Lower lobe of right lung (tissue), 2 donors: Measurements from ENCODE around the gene SLC9A9. TPM values are rescaled to one million over a fixed set of nuclear protein-coding genes. Genes with fewer than 3 reads are reported as not detected.

Experiments used
- ATAC-seq, 2 donors: fragments of 200-7000 bp; cut with Tn5 transposase; one replicate each; pipeline ENCODE4 v1.9.1; 2020 to 2022; ENCODE audit warnings: mild to moderate bottlenecking in 2 of 2, moderate library complexity in 2 of 2
- DNase-seq: peaks from one replicate; pipeline ENCODE4 v3.0.0-alpha.2; 2020
- H3K27ac ChIP-seq: fragments of 200-600 bp; one replicate; pipeline ENCODE4 v1.8.0; 2022
- H3K27me3 ChIP-seq: fragments of 200-600 bp; one replicate; pipeline ENCODE4 v1.8.0; 2022; ENCODE audit warnings: low read depth
- H3K36me3 ChIP-seq: fragments of 200-600 bp; one replicate; pipeline ENCODE4 v1.8.0; 2022; ENCODE audit warnings: mild to moderate bottlenecking
- H3K4me1 ChIP-seq: fragments of 200-600 bp; one replicate; pipeline ENCODE4 v1.8.0; 2022
- H3K4me3 ChIP-seq: fragments of 200-600 bp; one replicate; pipeline ENCODE4 v1.8.0; 2022; ENCODE audit warnings: mild to moderate bottlenecking
- H3K9me3 ChIP-seq: fragments of 200-600 bp; one replicate; pipeline ENCODE4 v1.8.0; 2022
- CTCF ChIP-seq: fragments of 200-600 bp; IDR thresholded peaks from one replicate; pipeline ENCODE4 v1.8.0; 2022; ENCODE audit warnings: antibody characterized with exemption, mild to moderate bottlenecking
- intact Hi-C: fragments of 100-400 bp; cut with DNase I; formaldehyde crosslinking; loops from one replicate; pipeline ENCODE4 v1.11.0; 2022
- total RNA-seq: library from RNA; stranded (reverse); fragmentation: NEBNext Ultra II Directional; extraction: Animal tissue kit (Norgen Biotek cat#: 25700); gene quantifications from one replicate; pipeline ENCODE4 v1.2.1, GENCODE V29; 2021
- donor health status: DM: no; HTN: yes; CAD: no; lungs with severe emphysema.

The SLC9A9 gene
- total RNA-seq, 1 donor from 2014 or later, result 15.6 TPM

GRCh38 chr3:143840636-143841035 is 7.6 kb downstream of the SLC9A9 start:
- no peak overlapping the region for H3K4me3 ChIP-seq
- intact Hi-C loops, result no loop called here
- H3K4me1 ChIP-seq, result no peaks in the 10 kb centered on the region
- no peak for ATAC-seq
- H3K27me3 ChIP-seq, result no peaks in the 10 kb centered on the region
- H3K9me3 ChIP-seq, result no peaks in the 10 kb centered on the region
- no peak for DNase-seq
- no peak overlapping the region for H3K27ac ChIP-seq
- H3K36me3 ChIP-seq, result no peaks in the 10 kb centered on the region
- no peak for TF ChIP-seq CTCF

GRCh38 chr3:143839980-143840379 is 8.3 kb downstream of the SLC9A9 start:
- Histone ChIP-seq H3K4me3 (no peak overlapping the region), H3K27ac (no peak overlapping the region), H3K27me3 (no peaks in the 10 kb centered on the region), H3K36me3 (no peaks in the 10 kb centered on the region), H3K4me1 (no peaks in the 10 kb centered on the region), H3K9me3 (no peaks in the 10 kb centered on the region)
- DNase-seq (no peak), ATAC-seq (no peak)
- no peak for TF ChIP-seq CTCF
- intact Hi-C loops, result no loop called here

- intact Hi-C loops, result no loop called here
- Histone ChIP-seq H3K36me3 (no peaks in the 10 kb centered on the region), H3K4me1 (peaks cover 6% of the 10 kb centered on the region), H3K27ac (no peak overlapping the region), H3K9me3 (no peaks in the 10 kb centered on the region), H3K4me3 (no peak overlapping the region), H3K27me3 (no peaks in the 10 kb centered on the region)
- no peak for TF ChIP-seq CTCF
- DNase-seq (no peak), ATAC-seq (no peak)
Measured at GRCh38 chr3:143837076-143837475, 11.2 kb downstream of the SLC9A9 start.

GRCh38 chr3:143835312-143835711 is 13.0 kb downstream of the SLC9A9 start:
- Histone ChIP-seq H3K27ac (no peak overlapping the region), H3K36me3 (no peaks in the 10 kb centered on the region), H3K27me3 (no peaks in the 10 kb centered on the region), H3K9me3 (no peaks in the 10 kb centered on the region), H3K4me3 (no peak overlapping the region), H3K4me1 (peaks cover 19% of the 10 kb centered on the region)
- DNase-seq (no peak), ATAC-seq (no peak)
- TF ChIP-seq CTCF, result no peak
- intact Hi-C loops, result no loop called here

- Histone ChIP-seq H3K27me3 (no peaks in the 10 kb centered on the region), H3K4me3 (no peak overlapping the region), H3K4me1 (peaks cover 21% of the 10 kb centered on the region), H3K36me3 (no peaks in the 10 kb centered on the region), H3K9me3 (no peaks in the 10 kb centered on the region), H3K27ac (no peak overlapping the region)
- intact Hi-C loops, result no loop called here
- TF ChIP-seq CTCF, result no peak
- no peak for DNase-seq
- ATAC-seq, result peak in 1 of 2 donors; percentile 47
Measured at GRCh38 chr3:143832433-143832832, 15.8 kb downstream of the SLC9A9 start.

- Histone ChIP-seq H3K36me3 (no peaks in the 10 kb centered on the region), H3K9me3 (no peaks in the 10 kb centered on the region), H3K4me3 (no peak overlapping the region), H3K4me1 (peaks cover 21% of the 10 kb centered on the region), H3K27me3 (no peaks in the 10 kb centered on the region), H3K27ac (no peak overlapping the region)
- ATAC-seq, result no peak
- DNase-seq, result no peak
- TF ChIP-seq CTCF, result no peak
- intact Hi-C loops, result no loop called here
Measured at GRCh38 chr3:143831994-143832393, 16.3 kb downstream of the SLC9A9 start.
